Endodermal cell (in vitro differentiated cells): ENCODE results near the gene HIC1. TPM values are rescaled to one million over a fixed set of nuclear protein-coding genes. Genes with fewer than 3 reads are reported as not detected.

Experiments
- DNase-seq: peaks from one replicate; pipeline ENCODE4 v3.0.0-alpha.2; 2017
- H3K27ac ChIP-seq: 2 replicates; pipeline ENCODE4 v1.5.1; 2013; ENCODE audit warnings: mild to moderate bottlenecking, low read depth, low read length, moderate library complexity
- H3K27me3 ChIP-seq: 2 replicates; pipeline ENCODE4 v1.6.1; 2013; ENCODE audit warnings: mild to moderate bottlenecking, low read length, moderate library complexity; ENCODE audit not compliant: insufficient read depth, control insufficient read depth, poor library complexity, severe bottlenecking
- H3K36me3 ChIP-seq: 2 replicates; pipeline ENCODE4 v1.7.0; 2013; ENCODE audit warnings: mild to moderate bottlenecking, low read length, moderate library complexity; ENCODE audit not compliant: control insufficient read depth, insufficient read depth
- H3K4me1 ChIP-seq: one replicate; pipeline ENCODE4 v1.7.0; 2013; ENCODE audit warnings: low read length; ENCODE audit not compliant: control insufficient read depth, insufficient read depth
- H3K4me3 ChIP-seq: 2 replicates; pipeline ENCODE4 v1.5.1; 2013; ENCODE audit warnings: mild to moderate bottlenecking, low read length, moderate library complexity
- H3K9ac ChIP-seq: 2 replicates; pipeline ENCODE4 v1.6.1; 2013; ENCODE audit warnings: mild to moderate bottlenecking, low read length, moderate library complexity; ENCODE audit not compliant: poor library complexity, severe bottlenecking; ENCODE audit errors: extremely low read depth
- H3K9me3 ChIP-seq: 2 replicates; pipeline ENCODE4 v1.6.1; 2013; ENCODE audit warnings: mild to moderate bottlenecking, low read length, moderate library complexity; ENCODE audit not compliant: control insufficient read depth
- H3K27ac Mint-ChIP-seq: 2 replicates; pipeline ENCODE4 v1.8.0; 2020; ENCODE audit warnings: mixed read lengths
- H3K27me3 Mint-ChIP-seq: 2 replicates; pipeline ENCODE4 v1.8.0; 2021; ENCODE audit warnings: mild to moderate bottlenecking, mixed read lengths; ENCODE audit not compliant: insufficient read depth
- H3K36me3 Mint-ChIP-seq: 2 replicates; pipeline ENCODE4 v1.8.0; 2020; ENCODE audit warnings: low read depth, mixed read lengths
- H3K4me1 Mint-ChIP-seq: 2 replicates; pipeline ENCODE4 v1.8.0; 2020; ENCODE audit warnings: mixed read lengths
- H3K4me3 Mint-ChIP-seq: 2 replicates; pipeline ENCODE4 v1.8.0; 2020; ENCODE audit warnings: mild to moderate bottlenecking, moderate library complexity, mixed read lengths
- H3K9me3 Mint-ChIP-seq: 2 replicates; pipeline ENCODE4 v1.8.0; 2020; ENCODE audit warnings: mild to moderate bottlenecking, mixed read lengths
- WGBS, 2 experiments: methylation state at CpG; one replicate each; pipeline versions ENCODE4 v1.1.5 to v1.1.7; 2013; ENCODE audit warnings: missing lambda C conversion rate in 2 of 2, mixed read lengths in 1 of 2; ENCODE audit not compliant: insufficient coverage in 1 of 2, insufficient read length in 1 of 2; 5-methylcytosine and 5-hydroxymethylcytosine counted together
- total RNA-seq, 2 donors: library from RNA; stranded (reverse); fragmentation: NEBNext Ultra II Directional in 1 of 2; extraction: Animal tissue kit (Norgen Biotek cat#: 25700) in 1 of 2; gene quantifications; 2 replicates in 1 of 2; 3 replicates in 1 of 2; pipeline ENCODE4 v1.2.1, GENCODE V29; 2021
- TF ChIP-seq, protein P1 (sequence below): fragments of 200-600 bp; sonication (generic); conservative IDR thresholded peaks from 2 replicates; pipeline ENCODE4 v1.5.0; 2021; ENCODE audit warnings: antibody characterized with exemption, mild to moderate bottlenecking

HIC1 gene
- total RNA-seq, 2 donors from 2014 or later, result 0.13 to 0.57 TPM

DNA sequence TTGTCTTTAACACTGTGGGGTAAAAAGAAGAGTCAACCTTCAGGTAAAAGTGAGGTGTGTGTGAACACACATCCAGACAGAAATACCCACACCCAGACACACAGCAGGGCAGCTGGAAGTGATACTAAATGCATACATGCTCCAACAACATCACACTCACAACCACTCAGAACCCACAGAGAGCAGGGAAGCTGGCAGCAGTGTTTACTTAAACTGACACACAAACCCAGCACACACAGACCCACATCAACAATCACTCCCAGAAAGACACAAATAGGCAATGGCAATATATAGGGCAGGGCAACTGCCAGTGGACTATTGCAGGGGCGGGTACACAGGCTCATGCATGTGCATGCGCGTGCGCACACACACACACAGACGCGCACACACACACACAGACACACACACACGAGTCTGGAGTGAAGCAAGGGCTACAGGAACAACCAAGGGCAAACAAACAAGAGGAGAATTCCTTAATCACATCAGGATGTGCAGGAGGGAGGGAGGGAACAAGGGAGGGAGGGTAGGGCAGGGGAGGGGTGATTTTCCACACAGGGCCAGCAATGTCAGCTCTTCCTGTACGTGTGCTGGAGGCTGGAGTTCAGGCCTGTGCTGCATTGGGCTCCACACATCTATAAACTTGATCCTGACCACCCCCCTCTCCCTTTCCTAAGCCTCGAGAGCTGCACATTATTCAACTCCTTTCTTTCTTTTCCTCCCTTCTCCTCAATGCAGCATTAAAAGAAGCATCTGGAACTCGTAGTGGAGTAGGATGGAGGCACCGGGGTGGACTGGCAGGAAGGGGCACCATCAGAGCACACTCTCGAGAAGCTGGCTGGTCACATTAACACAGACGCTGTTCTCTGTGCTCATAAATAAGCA lies 30.1 kb downstream of the HIC1 start:
- H3K4me3 Mint-ChIP-seq, result no peak overlapping the region
- Histone ChIP-seq H3K4me1 (peaks cover 18% of the 10 kb centered on the region), H3K27me3 (no peaks in the 10 kb centered on the region), H3K9ac (no peak overlapping the region), H3K4me3 (no peak overlapping the region), H3K9me3 (no peaks in the 10 kb centered on the region), H3K27ac (no peak overlapping the region), H3K36me3 (peaks cover 57% of the 10 kb centered on the region)
- H3K4me1 Mint-ChIP-seq, result peaks cover 38% of the 10 kb centered on the region
- WGBS, 2 experiments, result 91 to 92% methylated on average over 4 to 13 of the region's 13 CpGs
- no peaks in the 10 kb centered on the region for H3K27me3 Mint-ChIP-seq
- H3K27ac Mint-ChIP-seq, result no peak overlapping the region
- no peaks in the 10 kb centered on the region for H3K9me3 Mint-ChIP-seq
- TF ChIP-seq, protein P1, sequence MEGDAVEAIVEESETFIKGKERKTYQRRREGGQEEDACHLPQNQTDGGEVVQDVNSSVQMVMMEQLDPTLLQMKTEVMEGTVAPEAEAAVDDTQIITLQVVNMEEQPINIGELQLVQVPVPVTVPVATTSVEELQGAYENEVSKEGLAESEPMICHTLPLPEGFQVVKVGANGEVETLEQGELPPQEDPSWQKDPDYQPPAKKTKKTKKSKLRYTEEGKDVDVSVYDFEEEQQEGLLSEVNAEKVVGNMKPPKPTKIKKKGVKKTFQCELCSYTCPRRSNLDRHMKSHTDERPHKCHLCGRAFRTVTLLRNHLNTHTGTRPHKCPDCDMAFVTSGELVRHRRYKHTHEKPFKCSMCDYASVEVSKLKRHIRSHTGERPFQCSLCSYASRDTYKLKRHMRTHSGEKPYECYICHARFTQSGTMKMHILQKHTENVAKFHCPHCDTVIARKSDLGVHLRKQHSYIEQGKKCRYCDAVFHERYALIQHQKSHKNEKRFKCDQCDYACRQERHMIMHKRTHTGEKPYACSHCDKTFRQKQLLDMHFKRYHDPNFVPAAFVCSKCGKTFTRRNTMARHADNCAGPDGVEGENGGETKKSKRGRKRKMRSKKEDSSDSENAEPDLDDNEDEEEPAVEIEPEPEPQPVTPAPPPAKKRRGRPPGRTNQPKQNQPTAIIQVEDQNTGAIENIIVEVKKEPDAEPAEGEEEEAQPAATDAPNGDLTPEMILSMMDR, result no peak
- no peak for DNase-seq
- H3K36me3 Mint-ChIP-seq, result peaks cover 40% of the 10 kb centered on the region

DNA sequence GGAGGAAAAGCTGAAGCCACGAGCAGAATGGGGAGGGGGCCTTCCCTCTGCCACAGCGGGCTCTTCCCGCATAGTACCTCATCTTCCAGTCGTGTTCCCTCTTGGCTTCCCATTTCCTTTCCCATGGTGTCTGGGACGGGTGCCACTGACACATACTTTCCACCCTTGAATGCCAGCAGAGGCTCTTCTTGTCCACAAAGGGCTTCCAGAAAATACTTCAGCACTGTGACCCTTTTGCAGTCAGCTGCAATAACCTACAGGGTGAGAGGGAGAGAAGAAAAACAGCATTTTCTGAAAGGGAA lies 30.7 kb downstream of the HIC1 start:
- Histone ChIP-seq H3K36me3 (peaks cover 52% of the 10 kb centered on the region), H3K27ac (no peak overlapping the region), H3K9me3 (no peaks in the 10 kb centered on the region), H3K4me3 (no peak overlapping the region), H3K4me1 (peaks cover 22% of the 10 kb centered on the region), H3K27me3 (no peaks in the 10 kb centered on the region), H3K9ac (no peak overlapping the region)
- WGBS, 2 experiments, result 86 to 90% methylated on average over 2 to 5 of the region's 5 CpGs
- TF ChIP-seq, protein P1, result no peak
- Mint-ChIP-seq H3K4me3 (no peak overlapping the region), H3K27ac (no peak overlapping the region), H3K27me3 (no peaks in the 10 kb centered on the region), H3K9me3 (no peaks in the 10 kb centered on the region), H3K4me1 (peaks cover 43% of the 10 kb centered on the region), H3K36me3 (peaks cover 36% of the 10 kb centered on the region)
- no peak for DNase-seq

DNA sequence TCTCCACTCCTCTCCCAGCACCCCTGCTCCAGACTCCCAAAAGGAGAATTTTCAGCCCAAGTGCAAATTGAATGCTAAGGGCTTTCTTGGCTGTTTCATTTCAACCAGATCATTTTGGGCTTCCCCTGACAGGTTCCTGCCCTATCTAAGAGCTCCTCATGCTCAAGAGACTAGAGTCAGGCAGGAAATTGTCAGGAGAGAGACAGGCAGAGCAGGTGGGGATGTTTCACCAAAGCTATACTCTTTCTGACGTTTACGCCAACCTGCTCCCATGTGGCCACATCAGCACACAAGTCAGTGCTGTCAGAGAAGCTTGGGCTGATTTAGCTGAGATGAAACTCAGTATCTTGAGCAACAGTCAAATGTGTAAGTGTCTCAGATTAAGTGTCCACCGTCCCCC lies 31.4 kb downstream of the HIC1 start:
- Mint-ChIP-seq H3K4me1 (peaks cover 49% of the 10 kb centered on the region), H3K36me3 (peaks cover 33% of the 10 kb centered on the region), H3K9me3 (no peaks in the 10 kb centered on the region), H3K27me3 (no peaks in the 10 kb centered on the region), H3K4me3 (no peak overlapping the region), H3K27ac (no peak overlapping the region)
- Histone ChIP-seq H3K36me3 (peaks cover 45% of the 10 kb centered on the region), H3K27ac (no peak overlapping the region), H3K27me3 (no peaks in the 10 kb centered on the region), H3K9ac (no peak overlapping the region), H3K4me1 (peaks cover 26% of the 10 kb centered on the region), H3K4me3 (no peak overlapping the region), H3K9me3 (no peaks in the 10 kb centered on the region)
- WGBS, 2 experiments, result 88 to 99% methylated on average over 3 of the region's 3 CpGs
- TF ChIP-seq, protein P1, result no peak
- no peak for DNase-seq
